Fibroblast of mammary gland (primary cell): ENCODE data around the gene GPT2.

Experiments used
- DNase-seq: peaks from one replicate; pipeline ENCODE4 v3.0.0-alpha.2; 2010; ENCODE audit warnings: low read depth
- H3K4me3 ChIP-seq: 2 replicates; pipeline ENCODE4 v1.5.1; 2011; ENCODE audit warnings: low read depth, mild to moderate bottlenecking, low read length, moderate library complexity; ENCODE audit not compliant: control insufficient read depth
- TF ChIP-seq, protein P1 (sequence below): conservative IDR thresholded peaks from 2 replicates; pipeline ENCODE4 v1.5.1; 2011; ENCODE audit warnings: low read depth, low read length, inconsistent platforms; ENCODE audit not compliant: control insufficient read depth, insufficient read depth

Gene GPT2, protein sequence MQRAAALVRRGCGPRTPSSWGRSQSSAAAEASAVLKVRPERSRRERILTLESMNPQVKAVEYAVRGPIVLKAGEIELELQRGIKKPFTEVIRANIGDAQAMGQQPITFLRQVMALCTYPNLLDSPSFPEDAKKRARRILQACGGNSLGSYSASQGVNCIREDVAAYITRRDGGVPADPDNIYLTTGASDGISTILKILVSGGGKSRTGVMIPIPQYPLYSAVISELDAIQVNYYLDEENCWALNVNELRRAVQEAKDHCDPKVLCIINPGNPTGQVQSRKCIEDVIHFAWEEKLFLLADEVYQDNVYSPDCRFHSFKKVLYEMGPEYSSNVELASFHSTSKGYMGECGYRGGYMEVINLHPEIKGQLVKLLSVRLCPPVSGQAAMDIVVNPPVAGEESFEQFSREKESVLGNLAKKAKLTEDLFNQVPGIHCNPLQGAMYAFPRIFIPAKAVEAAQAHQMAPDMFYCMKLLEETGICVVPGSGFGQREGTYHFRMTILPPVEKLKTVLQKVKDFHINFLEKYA

DNA sequence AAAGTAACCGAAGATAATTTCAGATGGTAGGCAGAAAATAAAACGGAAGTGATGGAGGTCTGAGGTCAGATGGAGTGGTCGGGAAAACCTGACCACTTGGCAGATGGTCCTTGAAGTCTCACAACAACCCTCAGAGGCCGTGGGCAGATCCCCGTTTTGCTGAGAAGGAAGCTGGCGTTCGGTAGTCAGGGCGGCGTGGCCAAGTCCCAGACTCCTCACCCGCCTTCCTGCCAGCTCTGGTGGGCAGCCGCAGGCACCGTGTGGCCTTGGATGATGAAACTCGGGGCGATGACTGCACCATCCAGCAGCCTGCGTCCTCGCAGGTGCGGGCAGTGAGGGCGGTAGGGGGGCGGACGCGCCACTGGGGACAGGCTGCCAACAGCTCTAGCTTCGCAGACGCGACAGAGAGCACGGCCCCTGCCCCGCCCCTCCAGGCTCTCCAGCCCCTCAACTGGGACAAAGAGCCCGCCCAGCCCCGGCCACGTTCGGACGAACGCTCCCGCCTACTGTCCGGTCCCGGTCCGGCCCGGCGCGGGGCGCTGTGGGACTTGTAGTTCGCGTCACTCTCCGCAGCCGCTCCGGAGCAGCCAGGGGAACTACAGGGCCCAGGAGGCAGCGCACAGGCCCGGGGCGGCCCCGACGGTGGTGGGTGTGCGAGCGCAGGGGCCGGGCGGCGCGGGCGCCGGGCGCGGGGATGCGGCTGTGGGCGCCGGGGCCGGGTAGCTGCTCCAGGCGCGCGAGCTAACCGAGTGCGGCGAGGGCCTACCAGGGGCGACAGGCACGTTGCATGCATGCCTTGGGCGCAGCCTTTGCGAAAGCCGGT, at the start of gene GPT2:
Gene GPT2 (plus strand): TSS at position 673 of the 823 bp plus-strand sequence. CDS start 354 bp downstream, outside the sequence.
- DNase-seq = peak; percentile 90
- H3K4me3 ChIP-seq = peak within 1 kb of the TSS; percentile 79
- TF ChIP-seq, protein P1, sequence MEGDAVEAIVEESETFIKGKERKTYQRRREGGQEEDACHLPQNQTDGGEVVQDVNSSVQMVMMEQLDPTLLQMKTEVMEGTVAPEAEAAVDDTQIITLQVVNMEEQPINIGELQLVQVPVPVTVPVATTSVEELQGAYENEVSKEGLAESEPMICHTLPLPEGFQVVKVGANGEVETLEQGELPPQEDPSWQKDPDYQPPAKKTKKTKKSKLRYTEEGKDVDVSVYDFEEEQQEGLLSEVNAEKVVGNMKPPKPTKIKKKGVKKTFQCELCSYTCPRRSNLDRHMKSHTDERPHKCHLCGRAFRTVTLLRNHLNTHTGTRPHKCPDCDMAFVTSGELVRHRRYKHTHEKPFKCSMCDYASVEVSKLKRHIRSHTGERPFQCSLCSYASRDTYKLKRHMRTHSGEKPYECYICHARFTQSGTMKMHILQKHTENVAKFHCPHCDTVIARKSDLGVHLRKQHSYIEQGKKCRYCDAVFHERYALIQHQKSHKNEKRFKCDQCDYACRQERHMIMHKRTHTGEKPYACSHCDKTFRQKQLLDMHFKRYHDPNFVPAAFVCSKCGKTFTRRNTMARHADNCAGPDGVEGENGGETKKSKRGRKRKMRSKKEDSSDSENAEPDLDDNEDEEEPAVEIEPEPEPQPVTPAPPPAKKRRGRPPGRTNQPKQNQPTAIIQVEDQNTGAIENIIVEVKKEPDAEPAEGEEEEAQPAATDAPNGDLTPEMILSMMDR = no peak

DNA sequence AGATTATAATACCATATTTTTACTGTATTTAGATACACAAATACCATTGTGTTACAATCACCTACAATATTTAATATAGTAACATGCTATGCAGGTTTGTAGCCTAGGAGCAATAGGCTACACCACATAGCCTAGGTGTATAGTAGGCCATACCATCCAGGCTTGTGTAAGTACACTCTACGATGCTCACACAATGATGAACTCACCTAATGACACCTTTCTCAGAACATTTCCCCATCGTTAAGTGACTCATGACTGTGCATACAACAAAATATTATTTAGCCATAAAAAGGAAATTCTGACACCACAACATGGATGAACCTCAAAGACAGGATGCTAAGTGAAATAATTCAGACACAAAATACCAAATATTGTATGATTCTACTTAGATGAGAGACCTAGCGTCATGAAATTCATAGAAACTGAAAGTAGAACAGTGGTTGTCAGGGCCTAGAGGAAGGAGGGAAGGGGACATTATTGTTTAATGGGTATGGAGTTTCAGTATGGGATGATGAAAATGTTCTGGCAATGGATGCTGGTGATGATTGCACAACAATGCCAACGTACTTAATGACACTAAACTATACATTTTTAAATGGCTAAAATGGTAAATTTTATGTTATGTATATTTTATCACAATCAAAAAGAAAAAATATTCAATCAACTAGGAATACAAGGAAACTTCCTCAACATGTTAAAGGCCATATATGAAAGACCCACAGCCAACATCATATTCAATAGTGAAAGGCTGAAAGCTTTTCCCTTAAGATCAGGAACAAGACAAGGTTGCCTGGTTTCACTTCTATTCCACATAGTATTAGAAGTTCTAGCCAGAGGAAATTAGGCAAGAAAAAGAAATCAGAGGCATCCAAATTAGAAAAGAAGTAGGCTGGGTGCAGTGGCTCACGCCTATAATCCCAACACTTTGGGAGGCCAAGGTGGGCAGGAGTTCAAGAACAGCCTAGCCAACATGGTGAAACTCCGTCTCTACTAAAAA, 47.3 kb upstream of the GPT2 start:
- DNase-seq = no peak

DNA sequence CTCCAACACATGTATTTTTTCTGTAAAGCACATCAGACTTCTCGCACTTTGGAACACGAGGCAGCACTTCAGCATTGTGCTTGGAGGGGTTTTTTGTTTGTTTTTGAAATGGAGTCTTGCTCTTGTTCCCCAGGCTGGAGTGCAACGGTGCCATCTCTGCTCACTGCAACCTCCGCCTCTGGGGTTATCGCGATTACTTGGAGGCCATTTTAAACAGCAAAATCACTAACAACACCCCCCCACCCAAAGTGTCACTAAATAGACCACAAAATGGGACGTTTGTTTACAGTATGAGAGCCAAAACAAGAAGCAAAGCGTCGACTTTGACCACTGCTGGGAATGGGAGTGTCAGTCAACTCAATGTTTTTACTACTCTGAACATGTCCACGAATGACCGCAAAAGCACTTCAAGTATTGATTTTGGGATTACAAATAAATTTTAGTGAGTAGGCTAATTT, 44.1 kb upstream of the GPT2 start:
- no peak overlapping the region for H3K4me3 ChIP-seq
- DNase-seq = no peak
- TF ChIP-seq, protein P1 = no peak

More for the DNA sequence above, 47.3 kb upstream of the GPT2 start:
- TF ChIP-seq, protein P1 = no peak
- H3K4me3 ChIP-seq = no peak overlapping the region

- TF ChIP-seq, protein P1 = no peak
- H3K4me3 ChIP-seq = no peak overlapping the region
- DNase-seq = no peak
Observed at GRCh38 chr16:46842192-46842895, 41.8 kb upstream of the GPT2 start.

DNA sequence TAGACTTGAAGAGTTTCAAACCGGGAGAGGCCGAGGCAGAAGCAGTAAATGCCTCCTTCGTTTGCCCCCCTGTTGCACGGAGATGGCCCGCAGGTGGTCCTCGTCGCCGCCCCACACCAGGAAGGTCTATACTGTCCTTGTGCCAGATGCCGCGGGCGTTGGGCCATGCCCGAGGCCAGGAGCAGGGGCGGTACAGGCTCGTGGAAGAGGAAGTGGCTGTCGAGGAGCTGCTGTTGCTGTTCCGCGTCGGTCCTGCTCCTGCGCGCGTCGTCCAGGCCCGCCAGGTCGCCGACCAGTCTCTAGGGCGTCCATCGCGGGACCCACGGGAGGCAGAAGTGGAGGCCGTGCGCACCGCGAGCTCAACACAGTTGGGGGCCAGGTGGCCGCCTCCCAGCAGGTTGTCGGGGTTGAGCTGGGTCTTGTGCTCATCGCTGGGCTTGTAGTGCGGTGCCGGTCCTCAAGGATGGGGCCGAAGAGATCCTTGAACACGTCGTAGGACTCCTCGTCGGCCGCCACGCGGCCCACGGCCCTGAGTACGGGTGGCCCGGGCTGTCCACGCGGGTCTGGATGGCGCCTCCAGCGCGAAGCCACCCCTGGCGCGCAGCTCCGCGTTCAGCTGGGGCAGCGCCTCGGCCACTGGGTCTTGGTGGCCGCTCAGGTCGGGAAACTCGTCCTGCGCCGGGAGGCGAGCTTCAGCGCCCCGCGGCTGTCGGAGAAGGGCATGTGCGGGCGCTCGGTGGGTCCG, 40.1 kb upstream of the GPT2 start:
- TF ChIP-seq, protein P1 = no peak
- no peak overlapping the region for H3K4me3 ChIP-seq
- DNase-seq = no peak
